Measurements from ENCODE around the gene HSF2BP. TPM values are rescaled to one million over a fixed set of nuclear protein-coding genes. Genes with fewer than 3 reads are reported as not detected.

HSF2BP gene
- total RNA-seq, 3 donors from 2014 or later: 0.32 to 1.8 (median 1.3) TPM

GRCh38 chr21:43626390-43626789 lies 32.9 kb downstream of the HSF2BP start:
- Histone ChIP-seq H3K27ac (no peak overlapping the region), H3K27me3 (no peaks in the 10 kb centered on the region), H3K4me3 (no peak overlapping the region), H3K9me3 (no peaks in the 10 kb centered on the region), H3K4me1 (no peaks in the 10 kb centered on the region), H3K36me3 (no peaks in the 10 kb centered on the region)
- no peak for DNase-seq (ENCODE audit: low spot score in 2 of 2)
- TF ChIP-seq CTCF (IDR thresholded peaks at IDR 0.05) (no peak), POLR2A (IDR thresholded peaks at IDR 0.05) (no peak), POLR2AphosphoS5 (IDR thresholded peaks at IDR 0.05) (no peak)
- intact Hi-C loops (cut with DNase I; ENCODE audit: low total_unique reads): no loop called here

- intact Hi-C loops (cut with DNase I; ENCODE audit: low total_unique reads): no loop called here
- Histone ChIP-seq H3K4me1 (no peaks in the 10 kb centered on the region), H3K9me3 (peaks cover 0 to 5% of the 10 kb centered on the region in 2 donors), H3K27ac (no peak overlapping the region), H3K36me3 (no peaks in the 10 kb centered on the region), H3K27me3 (no peaks in the 10 kb centered on the region), H3K4me3 (no peak overlapping the region)
- TF ChIP-seq CTCF (IDR thresholded peaks at IDR 0.05) (no peak), POLR2AphosphoS5 (IDR thresholded peaks at IDR 0.05) (no peak), POLR2A (IDR thresholded peaks at IDR 0.05) (no peak)
- DNase-seq (ENCODE audit: low spot score in 2 of 2): no peak
Measured at GRCh38 chr21:43624339-43624738, 34.9 kb downstream of the HSF2BP start.

DNA sequence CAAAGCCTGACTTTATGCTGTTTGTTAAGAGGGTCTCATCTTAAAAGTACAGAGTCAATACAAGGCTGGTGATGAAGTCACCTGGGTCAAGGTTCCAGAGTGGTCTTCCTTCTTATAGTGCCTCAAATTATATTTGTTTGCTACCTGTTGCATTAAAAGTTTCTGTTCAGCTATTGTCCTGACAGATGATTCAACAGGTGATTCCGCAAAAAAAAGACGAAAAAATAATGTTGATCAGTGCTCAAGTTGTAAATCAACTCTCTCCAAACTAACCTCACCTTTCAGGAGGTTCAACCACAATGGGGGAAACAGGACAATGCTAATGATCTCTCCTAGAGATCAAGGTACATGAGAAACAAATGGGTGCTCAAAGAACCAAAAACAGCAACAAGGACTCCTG lies 35.7 kb downstream of the HSF2BP start:
- no peak for TF ChIP-seq POLR2A (IDR thresholded peaks at IDR 0.05)
- Histone ChIP-seq H3K36me3 (no peaks in the 10 kb centered on the region), H3K9me3 (peaks cover 0 to 5% of the 10 kb centered on the region in 2 donors), H3K4me3 (no peak overlapping the region), H3K4me1 (no peaks in the 10 kb centered on the region), H3K27ac (no peak overlapping the region), H3K27me3 (no peaks in the 10 kb centered on the region)
- no peak for DNase-seq (ENCODE audit: low spot score in 2 of 2)
- intact Hi-C loops (cut with DNase I; ENCODE audit: low total_unique reads): no loop called here

- no peaks in the 10 kb centered on the region for H3K36me3 ChIP-seq
- no peak for DNase-seq (ENCODE audit: low spot score in 2 of 2)
- no peaks in the 10 kb centered on the region for H3K4me1 ChIP-seq
- no peak overlapping the region for H3K27ac ChIP-seq
- peaks cover 0 to 5% of the 10 kb centered on the region in 2 donors for H3K9me3 ChIP-seq
- no peak overlapping the region for H3K4me3 ChIP-seq
- no peak for TF ChIP-seq POLR2A (IDR thresholded peaks at IDR 0.05)
- no peak for TF ChIP-seq CTCF (IDR thresholded peaks at IDR 0.05)
- no peaks in the 10 kb centered on the region for H3K27me3 ChIP-seq
- intact Hi-C loops (cut with DNase I; ENCODE audit: low total_unique reads): no loop called here
Measured at GRCh38 chr21:43622796-43623195, 36.5 kb downstream of the HSF2BP start.

GRCh38 chr21:43619856-43620255 lies 39.4 kb downstream of the HSF2BP start:
- Histone ChIP-seq H3K9me3 (peaks cover 0 to 5% of the 10 kb centered on the region in 2 donors), H3K4me3 (no peak overlapping the region), H3K27ac (no peak overlapping the region), H3K36me3 (no peaks in the 10 kb centered on the region), H3K4me1 (no peaks in the 10 kb centered on the region), H3K27me3 (no peaks in the 10 kb centered on the region)
- intact Hi-C loops (cut with DNase I; ENCODE audit: low total_unique reads): no loop called here
- TF ChIP-seq POLR2AphosphoS5 (IDR thresholded peaks at IDR 0.05): no peak
- no peak for TF ChIP-seq POLR2A (IDR thresholded peaks at IDR 0.05)
- no peak for TF ChIP-seq CTCF (IDR thresholded peaks at IDR 0.05)
- no peak for DNase-seq (ENCODE audit: low spot score in 2 of 2)

DNA sequence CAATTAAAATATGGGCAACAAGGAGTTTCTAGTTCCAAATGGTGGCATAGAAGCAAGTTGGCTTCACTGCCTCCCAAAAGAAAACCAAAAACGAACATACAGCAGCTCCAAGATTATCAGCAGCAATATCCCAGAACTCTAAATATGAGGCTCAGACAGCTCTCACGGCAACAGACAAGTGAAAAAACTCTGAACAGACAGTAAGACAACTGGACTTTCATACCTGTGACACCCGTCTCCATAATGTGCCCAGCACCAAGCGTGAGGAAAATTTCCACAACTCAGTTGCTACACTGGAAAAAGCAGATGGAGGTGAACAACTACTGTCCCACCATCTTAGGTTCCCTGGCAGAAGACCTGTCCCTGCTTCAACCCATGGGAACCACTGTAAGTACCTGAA lies 39.9 kb downstream of the HSF2BP start:
- H3K27me3 ChIP-seq: no peaks in the 10 kb centered on the region
- no peak for DNase-seq (ENCODE audit: low spot score in 2 of 2)
- no peak for TF ChIP-seq POLR2AphosphoS5 (IDR thresholded peaks at IDR 0.05)
- TF ChIP-seq CTCF (IDR thresholded peaks at IDR 0.05): no peak
- TF ChIP-seq POLR2A (IDR thresholded peaks at IDR 0.05): no peak
- intact Hi-C loops (cut with DNase I; ENCODE audit: low total_unique reads): no loop called here
- H3K27ac ChIP-seq: no peak overlapping the region
- H3K36me3 ChIP-seq: no peaks in the 10 kb centered on the region
- no peak overlapping the region for H3K4me3 ChIP-seq
- peaks cover 0 to 5% of the 10 kb centered on the region in 2 donors for H3K9me3 ChIP-seq
- H3K4me1 ChIP-seq: no peaks in the 10 kb centered on the region

Data from breast epithelium (tissue), 4 donors.